OCI-LY1 (cell line): Measurements from ENCODE around the gene CDH13.

Experiments
- H2AFZ ChIP-seq: fragments of 200-600 bp; sonication (generic), shearing (Covaris generic); 2 replicates; pipeline ENCODE4 v1.6.0; 2014; ENCODE audit warnings: antibody characterized with exemption, mild to moderate bottlenecking, low read length
- H3F3A ChIP-seq: fragments of 200-600 bp; sonication (generic), shearing (Covaris generic); 2 replicates; pipeline ENCODE4 v1.6.0; 2014; ENCODE audit warnings: mild to moderate bottlenecking, antibody characterized with exemption, low read length, moderate library complexity; ENCODE audit not compliant: insufficient read depth
- H3K27ac ChIP-seq: fragments of 200-600 bp; sonication (generic); 2 replicates; pipeline ENCODE4 v1.5.1; 2014; ENCODE audit warnings: low read length, mixed run types, mild to moderate bottlenecking, low read depth; ENCODE audit not compliant: poor library complexity, severe bottlenecking
- H3K27me3 ChIP-seq: fragments of 200-600 bp; sonication (generic); 2 replicates; pipeline ENCODE4 v1.6.0; 2014; ENCODE audit warnings: antibody characterized with exemption, mild to moderate bottlenecking, low read length, moderate library complexity; ENCODE audit not compliant: insufficient read depth
- H3K36me3 ChIP-seq: fragments of 200-600 bp; sonication (generic); 2 replicates; pipeline ENCODE4 v1.6.1; 2014; ENCODE audit warnings: mild to moderate bottlenecking, antibody characterized with exemption, low read length, moderate library complexity, mixed read lengths; ENCODE audit not compliant: insufficient read depth
- H3K4me1 ChIP-seq: fragments of 200-600 bp; sonication (generic); 2 replicates; pipeline ENCODE4 v1.5.1; 2014; ENCODE audit warnings: mild to moderate bottlenecking, low read length, moderate library complexity; ENCODE audit not compliant: insufficient read depth, severe bottlenecking
- H3K4me2 ChIP-seq: fragments of 200-600 bp; sonication (generic), shearing (Covaris generic); 2 replicates; pipeline ENCODE4 v1.6.1; 2014; ENCODE audit warnings: low read length
- H3K4me3 ChIP-seq: fragments of 200-600 bp; sonication (generic); 2 replicates; pipeline ENCODE4 v1.5.1; 2014; ENCODE audit warnings: low read length, low read depth, mild to moderate bottlenecking, mixed read lengths; ENCODE audit not compliant: poor library complexity, severe bottlenecking
- H3K79me2 ChIP-seq: fragments of 200-600 bp; shearing (Covaris generic); 2 replicates; pipeline ENCODE4 v1.6.1; 2016; ENCODE audit warnings: mixed run types, low read length, mixed read lengths; ENCODE audit not compliant: insufficient read depth
- H3K9ac ChIP-seq: fragments of 200-600 bp; sonication (generic), shearing (Covaris generic); 2 replicates; pipeline ENCODE4 v1.6.1; 2014; ENCODE audit warnings: mild to moderate bottlenecking, low read length, mixed read lengths
- H3K9me2 ChIP-seq: fragments of 200-600 bp; sonication (generic), shearing (Covaris generic); 2 replicates; pipeline ENCODE4 v1.6.1; 2014; ENCODE audit warnings: low read depth, mild to moderate bottlenecking, low read length, mixed read lengths
- H3K9me3 ChIP-seq: fragments of 200-600 bp; shearing (Covaris generic); 2 replicates; pipeline ENCODE4 v1.6.1; 2014; ENCODE audit warnings: low read length, mixed read lengths
- H4K20me1 ChIP-seq: fragments of 200-600 bp; sonication (generic), shearing (Covaris generic); 2 replicates; pipeline ENCODE4 v1.6.0; 2016; ENCODE audit warnings: mild to moderate bottlenecking, low read length; ENCODE audit not compliant: insufficient read depth
- CTCF ChIP-seq: fragments of 200-600 bp; sonication (generic), shearing (Covaris generic); IDR thresholded peaks from 2 replicates; pipeline ENCODE4 v1.5.1; 2017; ENCODE audit warnings: mild to moderate bottlenecking, antibody characterized with exemption, low read length, moderate library complexity, mixed read lengths
- EZH2 ChIP-seq: fragments of 200-600 bp; sonication (generic), shearing (Covaris generic); IDR thresholded peaks from 2 replicates; pipeline ENCODE4 v1.8.0; 2017; ENCODE audit warnings: borderline replicate concordance, mixed run types, mild to moderate bottlenecking, antibody characterized with exemption, low read length, moderate library complexity, mixed read lengths

The CDH13 gene

GRCh38 chr16:82995924-82996441 is 369.2 kb downstream of the CDH13 start:
- no peaks in the 10 kb centered on the region for H3K79me2 ChIP-seq
- no peaks in the 10 kb centered on the region for H4K20me1 ChIP-seq
- H2AFZ ChIP-seq, result no peak overlapping the region
- no peaks in the 10 kb centered on the region for H3K9me3 ChIP-seq
- TF ChIP-seq EZH2 (no peak), CTCF (no peak)
- H3K4me2 ChIP-seq, result no peak overlapping the region
- no peaks in the 10 kb centered on the region for H3K9me2 ChIP-seq
- H3K27me3 ChIP-seq, result no peaks in the 10 kb centered on the region
- H3K36me3 ChIP-seq, result no peaks in the 10 kb centered on the region
- no peaks in the 10 kb centered on the region for H3K4me1 ChIP-seq
- no peak overlapping the region for H3K4me3 ChIP-seq
- H3K9ac ChIP-seq, result no peak overlapping the region
- H3K27ac ChIP-seq, result no peak overlapping the region
- H3F3A ChIP-seq, result no peaks in the 10 kb centered on the region

GRCh38 chr16:82996814-82997213 is 370.0 kb downstream of the CDH13 start:
- TF ChIP-seq CTCF (no peak), EZH2 (no peak)
- no peaks in the 10 kb centered on the region for H3K9me3 ChIP-seq
- H3K27ac ChIP-seq, result no peak overlapping the region
- no peak overlapping the region for H2AFZ ChIP-seq
- H3K4me2 ChIP-seq, result no peak overlapping the region
- no peaks in the 10 kb centered on the region for H3F3A ChIP-seq
- H3K79me2 ChIP-seq, result no peaks in the 10 kb centered on the region
- no peaks in the 10 kb centered on the region for H3K27me3 ChIP-seq
- H3K36me3 ChIP-seq, result no peaks in the 10 kb centered on the region
- no peak overlapping the region for H3K4me3 ChIP-seq
- no peaks in the 10 kb centered on the region for H3K9me2 ChIP-seq
- H3K4me1 ChIP-seq, result no peaks in the 10 kb centered on the region
- no peak overlapping the region for H3K9ac ChIP-seq
- no peaks in the 10 kb centered on the region for H4K20me1 ChIP-seq

- H3K27ac ChIP-seq, result no peak overlapping the region
- no peak overlapping the region for H3K4me2 ChIP-seq
- TF ChIP-seq CTCF, result no peak
- TF ChIP-seq EZH2, result no peak
- H3K4me3 ChIP-seq, result no peak overlapping the region
- no peaks in the 10 kb centered on the region for H3K9me3 ChIP-seq
- no peak overlapping the region for H3K9ac ChIP-seq
- H2AFZ ChIP-seq, result no peak overlapping the region
- no peaks in the 10 kb centered on the region for H3K4me1 ChIP-seq
- no peaks in the 10 kb centered on the region for H3K36me3 ChIP-seq
- H3K9me2 ChIP-seq, result no peaks in the 10 kb centered on the region
- no peaks in the 10 kb centered on the region for H3K27me3 ChIP-seq
- H4K20me1 ChIP-seq, result no peaks in the 10 kb centered on the region
- H3K79me2 ChIP-seq, result no peaks in the 10 kb centered on the region
- H3F3A ChIP-seq, result no peaks in the 10 kb centered on the region
Observed at GRCh38 chr16:82999711-83000110, 372.9 kb downstream of the CDH13 start.
